HG03060 (cell line): ENCODE measurements around the gene NAV2.
"Not testable (repeated sequence)": the region's sequence is repeated elsewhere in the genome, so short reads cannot be mapped to it uniquely, and the experiment has no call there.

Source experiments
- ATAC-seq: cut with Tn5 transposase; IDR thresholded peaks from one replicate; pipeline ENCODE4 v1.9.1; 2021; ENCODE audit warnings: low read depth, moderate number of reproducible peaks; ENCODE audit not compliant: unreplicated experiment

NAV2 gene

GRCh38 chr11:20117291-20117690 is 404.7 kb downstream of the NAV2 start:
- no peak for ATAC-seq

GRCh38 chr11:20118209-20118608 is 405.6 kb downstream of the NAV2 start:
- no peak for ATAC-seq

DNA sequence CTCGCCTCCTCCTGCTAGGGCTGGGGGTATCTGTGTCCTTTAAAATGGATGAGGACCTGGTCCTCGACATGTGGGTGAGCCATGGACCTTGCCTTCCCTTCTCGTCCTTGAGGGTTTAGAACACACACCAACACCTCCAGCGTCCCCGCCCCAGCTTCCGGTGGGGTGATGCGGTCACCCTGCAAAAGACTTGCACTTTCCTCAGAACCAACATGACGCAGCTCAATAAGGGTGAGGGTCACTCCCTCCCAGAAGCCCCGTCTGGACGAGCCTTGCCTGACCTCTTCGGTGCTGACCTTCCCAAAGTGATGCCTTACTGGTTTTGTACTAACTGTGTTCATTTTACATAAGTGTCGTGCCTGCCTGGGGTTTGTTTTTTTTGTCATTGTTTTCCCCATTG is 406.7 kb downstream of the NAV2 start:
- no peak for ATAC-seq

- ATAC-seq = no peak
Measured at GRCh38 chr11:20120134-20120925, 407.7 kb downstream of the NAV2 start.

DNA sequence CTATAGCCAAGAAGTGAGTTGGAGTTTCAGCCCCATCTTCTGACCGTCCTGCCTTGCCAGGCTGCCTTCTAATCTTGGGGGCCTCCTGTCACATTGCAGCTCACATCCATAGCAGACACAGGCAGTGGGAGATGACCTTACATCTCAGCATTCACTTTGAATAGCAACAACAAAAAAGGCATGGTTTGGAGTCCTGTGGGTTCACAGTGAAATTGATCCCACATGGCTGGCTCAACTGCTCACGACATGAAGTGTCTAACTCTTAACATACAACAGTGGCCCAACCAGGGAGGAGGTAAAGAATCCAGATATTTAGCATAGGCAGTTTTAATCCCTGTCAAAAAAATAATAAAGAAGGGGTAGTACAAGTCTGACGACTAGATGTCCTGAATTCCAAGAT is 409.5 kb downstream of the NAV2 start:
- no peak for ATAC-seq

- no peak for ATAC-seq
Measured at GRCh38 chr11:20125927-20126326, 413.3 kb downstream of the NAV2 start.

DNA sequence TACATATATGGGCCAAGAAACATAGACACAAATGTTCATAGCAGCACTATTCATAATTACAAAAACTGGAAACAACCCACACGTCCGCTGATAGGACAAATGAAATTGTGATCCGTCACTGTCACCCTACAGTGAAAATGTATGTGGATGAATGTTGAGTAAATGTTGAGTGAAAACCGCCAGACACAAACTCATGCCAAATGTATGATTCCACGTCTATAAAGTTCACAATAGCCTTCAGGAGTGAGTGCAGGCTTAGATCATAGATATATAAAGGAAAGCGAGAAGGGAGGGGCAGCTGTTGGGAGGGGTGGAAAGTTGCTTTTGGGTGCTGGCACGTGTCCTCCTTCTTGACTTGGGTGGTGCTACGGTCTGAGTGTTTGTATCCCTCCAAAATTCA is 414.1 kb downstream of the NAV2 start:
- ATAC-seq = no peak

DNA sequence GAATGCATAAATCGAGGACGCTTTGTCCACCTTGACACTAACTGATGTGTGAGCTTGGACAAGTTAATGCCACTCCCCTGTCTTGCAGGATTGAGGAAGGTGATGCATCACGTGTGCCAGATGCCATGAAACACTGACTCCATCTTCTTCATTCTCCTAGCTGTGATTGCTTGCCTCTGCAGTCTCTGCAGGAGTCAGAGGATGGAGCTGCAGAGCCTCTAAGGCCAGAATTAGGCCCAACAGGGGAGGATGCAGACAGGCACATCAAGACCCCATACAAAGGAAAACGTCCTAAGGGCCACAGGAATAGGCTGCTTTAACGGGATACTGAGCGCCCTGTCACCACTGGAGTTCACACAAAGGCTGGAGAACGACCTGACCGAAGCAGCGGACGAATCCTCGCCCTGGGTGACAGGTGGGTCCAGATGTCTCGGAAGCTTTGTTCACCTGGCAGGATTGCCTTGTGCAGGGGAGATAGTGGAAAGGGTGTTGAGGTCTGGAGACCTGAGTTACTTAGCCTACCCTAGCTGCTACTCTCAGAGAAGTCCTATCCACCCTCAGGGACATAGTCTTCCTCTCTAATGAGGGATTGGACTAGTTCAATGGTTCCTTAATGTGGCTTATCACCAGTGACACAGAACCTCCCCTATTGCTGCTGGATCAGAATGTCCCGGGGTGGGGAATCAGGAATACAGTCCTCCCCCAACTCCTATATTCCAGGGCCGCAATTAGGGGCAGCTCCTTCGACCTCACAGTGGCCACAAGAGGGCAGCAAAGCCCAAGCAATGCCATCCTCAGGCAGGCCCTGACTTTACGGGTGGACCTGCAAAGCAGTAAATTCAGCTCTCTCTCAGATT is 415.3 kb downstream of the NAV2 start:
- no peak for ATAC-seq

- not testable (repeated sequence) for ATAC-seq
Measured at GRCh38 chr11:20128528-20128825, 415.8 kb downstream of the NAV2 start.

DNA sequence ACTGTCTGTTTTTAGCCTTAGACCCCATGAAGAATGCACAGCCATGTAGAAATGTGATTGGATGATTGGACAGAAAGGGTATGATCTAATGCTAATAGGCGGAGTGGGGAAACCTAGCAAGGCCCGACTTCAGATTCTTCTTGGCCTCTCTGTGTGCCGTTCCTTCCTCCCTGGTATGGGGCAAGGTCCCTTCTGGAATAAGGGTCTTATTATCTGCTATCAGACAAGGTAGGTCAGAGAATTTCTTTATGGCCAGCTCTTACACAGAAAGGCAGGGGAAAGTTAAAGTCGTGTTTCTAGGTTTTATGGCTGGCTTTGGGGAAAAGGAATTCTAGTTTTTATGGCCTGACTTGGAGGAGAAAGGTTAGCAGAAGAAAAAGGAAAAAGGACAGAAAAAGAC is 417.0 kb downstream of the NAV2 start:
- ATAC-seq = no peak

DNA sequence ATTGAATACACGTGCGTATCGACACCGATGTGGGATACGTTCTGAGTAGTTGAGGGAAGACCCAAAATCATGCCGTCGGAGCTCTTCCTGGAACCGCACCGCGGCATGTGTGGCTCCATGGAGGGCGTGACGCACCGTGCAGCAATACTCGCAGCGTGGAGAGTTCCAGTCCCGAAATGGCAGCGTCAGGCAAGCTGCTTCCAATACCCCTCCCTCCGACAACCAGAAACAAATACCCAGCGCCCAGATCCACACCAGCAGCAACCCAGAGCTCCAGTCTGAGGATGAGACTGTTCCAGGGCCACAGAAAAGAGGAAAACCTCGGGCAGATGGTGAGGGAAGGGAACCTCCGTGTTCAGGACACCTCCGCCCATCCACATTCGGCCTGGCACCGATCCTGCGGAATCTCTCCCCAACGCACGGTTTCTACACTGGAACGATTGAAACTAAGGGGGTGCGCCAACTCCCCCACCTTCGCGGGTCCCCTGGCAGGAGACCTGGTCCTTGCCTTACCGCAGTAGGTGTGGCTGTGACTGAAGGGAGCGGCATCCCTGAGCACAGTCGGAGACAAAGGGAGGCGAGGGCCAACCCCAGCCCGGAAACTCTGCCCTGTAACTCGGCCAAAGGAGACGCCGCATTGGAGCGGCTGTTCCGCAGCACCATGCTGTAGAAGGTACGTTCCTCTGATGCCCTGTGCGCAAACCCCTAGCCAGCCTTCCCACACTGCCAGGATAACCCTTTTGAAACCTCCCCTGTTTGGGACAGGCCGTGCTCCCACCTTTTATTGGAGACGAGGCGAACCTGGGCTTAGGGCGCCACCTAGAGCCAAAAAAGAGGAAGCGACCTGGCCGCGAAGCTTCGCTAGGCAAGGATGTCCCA is 419.4 kb downstream of the NAV2 start:
- ATAC-seq = no peak

GRCh38 chr11:20132667-20133039 is 420.0 kb downstream of the NAV2 start:
- no peak for ATAC-seq

DNA sequence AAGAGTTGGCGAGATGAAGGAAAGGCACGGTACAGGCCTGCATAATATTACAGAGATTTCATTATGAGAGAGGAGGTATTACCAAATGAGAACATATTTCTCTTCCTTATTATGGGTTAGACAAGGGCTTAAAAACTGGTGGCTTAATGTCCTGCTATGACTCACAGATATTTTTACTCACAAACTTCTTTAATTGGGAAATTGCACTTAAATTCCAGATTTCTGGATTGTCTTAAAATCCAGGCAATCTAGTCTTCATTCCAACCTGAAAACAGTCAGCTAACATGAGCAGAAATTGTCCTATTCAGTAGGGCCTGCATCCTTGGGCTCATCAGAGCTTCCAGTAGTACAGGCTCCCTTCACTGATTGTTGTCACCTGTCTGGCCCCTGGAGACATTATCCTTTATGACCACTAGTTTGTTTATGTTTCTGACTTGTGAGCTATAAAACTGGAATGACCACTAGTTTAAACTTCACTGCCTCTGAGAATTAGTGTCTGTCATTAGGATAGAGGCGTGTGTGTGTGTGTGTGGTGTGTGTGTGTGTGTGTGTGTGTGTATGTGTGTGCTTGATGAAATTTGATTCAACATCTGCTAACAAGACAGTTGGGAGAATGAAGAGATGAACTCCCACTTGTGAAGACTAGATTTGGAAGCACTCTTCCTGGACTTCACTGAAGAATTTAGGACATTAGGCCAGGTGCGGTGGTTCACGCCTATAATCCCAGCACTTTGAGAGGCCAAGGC is 422.5 kb downstream of the NAV2 start:
- ATAC-seq = no peak

DNA sequence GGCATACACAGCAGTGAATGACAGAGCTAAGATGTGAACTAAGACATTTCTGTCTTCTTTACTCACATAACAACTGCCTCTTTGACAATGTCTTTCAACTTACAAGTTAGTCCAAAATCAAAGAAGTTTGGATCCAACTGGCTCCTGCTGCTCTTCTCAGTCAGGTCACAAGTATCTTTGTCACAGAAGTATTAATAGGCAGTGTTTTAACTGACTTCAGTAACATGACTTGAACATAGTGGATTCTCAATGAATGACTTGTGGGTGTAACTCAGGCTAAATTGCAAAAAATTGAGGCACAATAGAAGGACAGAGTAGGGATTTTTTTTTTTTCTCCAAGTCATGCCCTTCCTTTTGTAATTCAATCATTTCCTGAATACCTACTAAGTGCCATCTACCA is 425.0 kb downstream of the NAV2 start:
- no peak for ATAC-seq

- ATAC-seq = no peak
Measured at GRCh38 chr11:20138707-20139106, 426.1 kb downstream of the NAV2 start.

- ATAC-seq = no peak
Measured at GRCh38 chr11:20154381-20154780, 441.7 kb downstream of the NAV2 start.

- no peak for ATAC-seq
Measured at GRCh38 chr11:20155683-20156279, 443.1 kb downstream of the NAV2 start.

DNA sequence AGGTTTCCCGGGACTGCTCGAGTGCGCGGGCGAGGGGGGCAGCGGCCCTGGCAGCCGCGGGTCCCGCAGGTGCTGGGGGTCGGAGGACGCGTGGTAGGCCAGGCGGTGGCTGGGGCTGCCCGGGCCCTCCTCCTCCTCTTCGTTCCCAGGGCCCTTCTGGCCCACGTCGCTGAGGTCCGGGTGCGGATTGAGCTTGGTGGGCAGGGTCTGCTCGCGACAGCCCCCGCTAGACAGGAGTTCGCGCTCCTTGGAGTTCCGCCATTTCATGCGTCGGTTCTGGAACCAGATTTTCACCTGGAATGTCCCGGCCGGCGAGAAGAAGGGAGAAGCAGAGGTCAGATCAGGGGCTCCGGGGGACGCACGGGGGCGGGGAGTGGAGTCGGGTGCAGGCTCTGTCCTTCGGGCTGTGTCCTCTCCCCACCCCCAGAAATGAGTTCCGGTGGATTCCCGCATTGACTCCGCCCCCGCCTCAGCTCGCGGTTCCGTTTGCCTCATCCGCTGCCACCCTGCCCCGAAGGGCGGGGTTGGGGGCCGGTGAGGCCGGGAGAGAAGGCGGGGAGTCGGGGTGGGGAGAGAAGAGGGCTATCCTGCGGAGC is 443.7 kb downstream of the NAV2 start:
- ATAC-seq = no peak

DNA sequence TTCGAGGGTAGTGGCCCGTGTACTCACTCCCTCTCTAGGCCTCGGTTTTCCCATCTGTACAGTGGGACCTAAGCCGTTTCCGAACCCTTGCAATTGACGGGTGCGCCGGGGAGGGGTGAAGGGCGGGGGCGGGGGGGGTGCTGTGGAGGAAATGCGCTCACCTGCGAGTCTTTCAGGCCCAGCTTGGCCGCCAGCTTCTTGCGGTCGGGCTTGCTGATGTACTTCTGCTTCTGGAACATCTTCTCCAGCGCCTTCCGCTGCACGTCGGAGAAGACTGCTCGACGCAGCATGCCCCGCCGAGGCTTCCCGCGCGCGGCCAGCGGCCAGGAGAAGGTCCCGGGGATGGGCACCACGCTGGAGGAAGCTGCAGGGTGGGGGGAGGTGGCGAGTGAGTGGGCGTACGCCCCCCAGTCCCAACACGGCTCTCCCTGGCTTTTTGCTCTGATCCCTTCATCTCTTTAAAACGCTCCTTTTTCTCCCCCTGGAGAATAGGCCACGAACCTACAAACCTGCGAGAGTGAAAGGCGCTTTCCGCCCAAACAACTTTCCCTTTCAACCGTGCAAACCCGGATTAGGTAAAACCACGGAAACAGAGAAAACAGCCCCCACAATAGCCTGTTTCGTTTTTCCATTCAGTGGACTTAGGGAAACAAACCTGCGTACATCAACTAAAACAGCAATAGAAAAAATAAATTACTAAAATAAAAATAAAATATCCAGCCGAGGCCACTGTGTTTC is 444.4 kb downstream of the NAV2 start:
- ATAC-seq = no peak
